Kidney epithelial cell (primary cell): ENCODE measurements around the gene SLC6A19. TPM values are rescaled to one million over a fixed set of nuclear protein-coding genes. Genes with fewer than 3 reads are reported as not detected.
A peak's percentile ranks its signal among the peaks of the same experiment; 100 is the strongest.

Source experiments
- DNase-seq: peaks from one replicate; pipeline ENCODE4 v3.0.0-alpha.2; 2010; ENCODE audit warnings: low read depth
- H3K27me3 ChIP-seq: 2 replicates; pipeline ENCODE4 v1.6.0; 2011; ENCODE audit warnings: low read length; ENCODE audit not compliant: control insufficient read depth, insufficient read depth
- H3K36me3 ChIP-seq: 2 replicates; pipeline ENCODE4 v1.5.1; 2011; ENCODE audit warnings: low read length; ENCODE audit not compliant: control insufficient read depth, insufficient read depth
- H3K4me3 ChIP-seq: 2 replicates; pipeline ENCODE4 v1.5.1; 2011; ENCODE audit warnings: low read depth, mild to moderate bottlenecking, control low read depth, low read length
- total RNA-seq: library from RNA; depleted of rRNA; stranded (reverse); fragments of >200 nt; gene quantifications from 2 replicates; pipeline ENCODE4 v1.2.3, GENCODE V29; 2015
- TF ChIP-seq, protein P1 (sequence below): IDR thresholded peaks from 2 replicates; pipeline ENCODE4 v1.5.1; 2011; ENCODE audit warnings: mild to moderate bottlenecking, moderate library complexity, low read length, control low read depth, inconsistent platforms; ENCODE audit not compliant: insufficient read depth, poor library complexity, severe bottlenecking

The SLC6A19 gene
- total RNA-seq, 1 donor from 2014 or later = not detected

DNA sequence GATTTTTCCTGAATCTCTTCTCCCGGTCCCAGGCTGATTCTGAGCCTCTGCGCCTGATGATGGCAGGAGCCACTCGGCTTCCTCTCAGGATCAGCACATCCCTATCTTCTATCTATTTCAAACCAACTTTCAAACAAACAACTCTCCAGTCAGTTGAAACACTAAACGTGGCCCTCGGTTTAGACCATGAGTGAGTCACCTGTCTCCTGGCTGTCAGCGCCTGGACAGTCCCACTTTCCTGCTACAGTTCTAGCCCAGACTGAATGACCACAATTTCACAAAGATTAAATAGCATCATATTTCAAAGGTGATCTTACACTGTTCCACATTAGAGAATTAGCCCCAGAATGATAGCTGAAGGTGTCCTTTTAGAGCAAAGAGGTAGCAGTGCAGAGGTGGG lies 6.2 kb downstream of the SLC6A19 start:
- Histone ChIP-seq H3K27me3 (peaks cover 33% of the 10 kb centered on the region), H3K36me3 (no peaks in the 10 kb centered on the region), H3K4me3 (no peak overlapping the region)
- TF ChIP-seq, protein P1, sequence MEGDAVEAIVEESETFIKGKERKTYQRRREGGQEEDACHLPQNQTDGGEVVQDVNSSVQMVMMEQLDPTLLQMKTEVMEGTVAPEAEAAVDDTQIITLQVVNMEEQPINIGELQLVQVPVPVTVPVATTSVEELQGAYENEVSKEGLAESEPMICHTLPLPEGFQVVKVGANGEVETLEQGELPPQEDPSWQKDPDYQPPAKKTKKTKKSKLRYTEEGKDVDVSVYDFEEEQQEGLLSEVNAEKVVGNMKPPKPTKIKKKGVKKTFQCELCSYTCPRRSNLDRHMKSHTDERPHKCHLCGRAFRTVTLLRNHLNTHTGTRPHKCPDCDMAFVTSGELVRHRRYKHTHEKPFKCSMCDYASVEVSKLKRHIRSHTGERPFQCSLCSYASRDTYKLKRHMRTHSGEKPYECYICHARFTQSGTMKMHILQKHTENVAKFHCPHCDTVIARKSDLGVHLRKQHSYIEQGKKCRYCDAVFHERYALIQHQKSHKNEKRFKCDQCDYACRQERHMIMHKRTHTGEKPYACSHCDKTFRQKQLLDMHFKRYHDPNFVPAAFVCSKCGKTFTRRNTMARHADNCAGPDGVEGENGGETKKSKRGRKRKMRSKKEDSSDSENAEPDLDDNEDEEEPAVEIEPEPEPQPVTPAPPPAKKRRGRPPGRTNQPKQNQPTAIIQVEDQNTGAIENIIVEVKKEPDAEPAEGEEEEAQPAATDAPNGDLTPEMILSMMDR = no peak
- DNase-seq = no peak

DNA sequence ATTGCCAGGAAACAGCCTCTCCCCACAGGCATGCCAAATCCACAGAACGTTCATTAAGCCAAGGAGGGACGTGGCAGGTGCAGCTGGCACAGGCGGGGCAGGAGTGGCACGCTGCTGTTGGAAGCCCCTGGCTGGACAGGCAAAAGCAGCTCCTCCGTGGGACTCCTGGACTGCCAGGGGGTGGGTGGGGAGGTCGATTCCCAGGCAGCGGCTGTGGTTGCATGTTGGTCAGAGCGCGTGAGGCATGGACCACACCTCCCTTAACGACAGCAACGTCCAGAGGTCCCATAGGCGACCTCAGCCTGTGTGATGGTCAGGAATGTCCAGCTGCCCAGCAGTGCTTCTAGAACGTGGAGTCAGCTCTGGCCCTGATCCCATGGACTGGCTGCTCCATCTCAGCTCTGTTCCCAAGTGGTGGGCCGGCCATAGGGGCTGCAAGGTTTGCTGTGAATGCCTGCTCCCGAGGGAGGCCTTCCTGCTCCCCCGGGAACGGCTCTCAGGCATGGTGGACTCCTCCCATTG lies 6.9 kb downstream of the SLC6A19 start:
- no peak overlapping the region for H3K4me3 ChIP-seq
- no peaks in the 10 kb centered on the region for H3K36me3 ChIP-seq
- peaks cover 33% of the 10 kb centered on the region for H3K27me3 ChIP-seq
- DNase-seq = no peak
- TF ChIP-seq, protein P1 = no peak

DNA sequence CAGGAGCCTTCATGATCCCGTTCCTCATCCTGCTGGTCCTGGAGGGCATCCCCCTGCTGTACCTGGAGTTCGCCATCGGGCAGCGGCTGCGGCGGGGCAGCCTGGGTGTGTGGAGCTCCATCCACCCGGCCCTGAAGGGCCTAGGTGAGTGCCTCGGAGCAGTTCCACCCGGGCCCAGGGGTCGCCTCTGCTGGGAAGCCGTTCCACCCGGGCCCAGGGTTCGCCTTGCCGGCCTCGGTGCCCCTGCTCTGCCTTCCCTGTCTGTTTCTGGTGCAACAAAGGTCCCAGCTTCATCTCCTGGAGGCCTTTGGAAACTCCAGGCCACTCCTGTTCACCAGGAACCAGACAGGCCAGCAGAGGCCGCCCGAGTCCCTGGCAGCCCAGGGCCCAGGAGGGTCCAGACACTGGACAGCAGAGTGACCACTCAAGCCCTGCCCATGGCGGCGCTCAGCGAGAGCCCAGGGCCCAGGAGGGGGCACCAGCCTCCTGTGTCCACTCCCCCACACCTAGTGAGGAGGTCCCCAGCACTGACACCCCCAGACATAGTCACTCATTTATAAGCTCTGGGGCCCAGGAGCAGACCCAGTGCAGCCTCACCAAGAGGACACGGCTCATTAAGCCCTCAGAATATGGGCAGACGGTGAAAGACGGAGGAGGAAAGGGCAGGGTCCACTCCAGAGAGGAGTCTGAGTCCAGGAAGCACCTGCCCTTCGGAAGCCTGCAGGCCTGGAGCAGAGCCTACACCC lies 7.5 kb downstream of the SLC6A19 start:
- Histone ChIP-seq H3K4me3 (no peak overlapping the region), H3K36me3 (no peaks in the 10 kb centered on the region), H3K27me3 (peaks cover 33% of the 10 kb centered on the region)
- DNase-seq = no peak
- TF ChIP-seq, protein P1 = peak; percentile 63

GRCh38 chr5:1209489-1209852 lies 8.1 kb downstream of the SLC6A19 start:
- H3K4me3 ChIP-seq = no peak overlapping the region
- H3K36me3 ChIP-seq = no peaks in the 10 kb centered on the region
- TF ChIP-seq, protein P1 = no peak
- DNase-seq = no peak
- peaks cover 29% of the 10 kb centered on the region for H3K27me3 ChIP-seq

- Histone ChIP-seq H3K36me3 (no peaks in the 10 kb centered on the region), H3K27me3 (peaks cover 25% of the 10 kb centered on the region), H3K4me3 (no peak overlapping the region)
- TF ChIP-seq, protein P1 = no peak
- DNase-seq = no peak
Measured at GRCh38 chr5:1209896-1210776, 8.7 kb downstream of the SLC6A19 start.
